GM10266 (cell line): Measurements from ENCODE around the gene ZBTB5.

Source experiments
- DNase-seq: peaks from one replicate; pipeline ENCODE4 v3.0.0; 2012; ENCODE audit errors: extremely low spot score
- CTCF ChIP-seq: IDR thresholded peaks from 2 replicates; pipeline ENCODE4 v1.5.1; 2012; ENCODE audit warnings: mild to moderate bottlenecking, low read depth; ENCODE audit not compliant: control insufficient read depth, insufficient read depth; ENCODE audit errors: missing control alignments

ZBTB5 gene

DNA sequence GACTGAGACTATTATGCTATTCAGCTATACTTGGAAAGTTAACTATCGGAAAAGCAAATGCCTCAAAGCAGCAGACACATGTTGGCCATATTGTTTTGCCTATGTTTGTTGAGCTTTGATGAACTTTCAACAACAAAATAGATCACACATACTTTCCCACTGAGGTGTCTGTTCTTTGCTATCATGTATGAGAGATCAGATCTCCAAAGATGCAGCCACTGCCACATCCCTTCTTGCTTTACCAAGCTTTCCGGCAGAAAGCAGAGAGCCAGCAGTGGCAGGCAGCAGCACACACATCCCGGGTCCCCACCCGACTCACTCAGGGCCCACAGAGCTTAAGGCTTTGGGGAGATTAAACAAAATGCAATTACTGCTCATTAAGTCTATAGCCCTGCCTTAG is 18.8 kb downstream of the ZBTB5 start:
- DNase-seq, result no peak
- TF ChIP-seq CTCF, result no peak

- no peak for DNase-seq
- no peak for TF ChIP-seq CTCF
Observed at GRCh38 chr9:37445832-37446231, 19.4 kb downstream of the ZBTB5 start.

- no peak for DNase-seq
- TF ChIP-seq CTCF, result no peak
Observed at GRCh38 chr9:37444890-37445289, 20.4 kb downstream of the ZBTB5 start.

- DNase-seq, result no peak
- TF ChIP-seq CTCF, result no peak
Observed at GRCh38 chr9:37443566-37443965, 21.7 kb downstream of the ZBTB5 start.

DNA sequence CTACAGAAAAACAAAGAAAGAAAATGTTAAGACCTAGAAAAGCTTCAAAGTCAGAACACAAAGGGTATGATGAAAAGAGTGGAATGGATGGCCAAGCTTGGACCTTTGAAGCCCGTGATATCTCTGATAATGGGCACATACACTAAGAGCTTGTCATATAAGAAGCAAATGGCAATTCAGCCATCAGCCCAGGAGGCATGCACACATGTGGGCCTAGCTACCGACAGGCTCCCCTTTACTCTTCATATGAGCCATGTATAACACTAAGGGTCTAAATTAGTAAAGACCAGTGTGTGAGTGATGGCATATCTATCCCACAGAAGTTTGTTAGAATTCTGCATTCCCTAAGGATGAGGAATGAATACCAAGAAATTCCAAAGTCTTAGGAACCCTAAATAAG is 22.7 kb downstream of the ZBTB5 start:
- DNase-seq, result no peak
- TF ChIP-seq CTCF, result no peak

DNA sequence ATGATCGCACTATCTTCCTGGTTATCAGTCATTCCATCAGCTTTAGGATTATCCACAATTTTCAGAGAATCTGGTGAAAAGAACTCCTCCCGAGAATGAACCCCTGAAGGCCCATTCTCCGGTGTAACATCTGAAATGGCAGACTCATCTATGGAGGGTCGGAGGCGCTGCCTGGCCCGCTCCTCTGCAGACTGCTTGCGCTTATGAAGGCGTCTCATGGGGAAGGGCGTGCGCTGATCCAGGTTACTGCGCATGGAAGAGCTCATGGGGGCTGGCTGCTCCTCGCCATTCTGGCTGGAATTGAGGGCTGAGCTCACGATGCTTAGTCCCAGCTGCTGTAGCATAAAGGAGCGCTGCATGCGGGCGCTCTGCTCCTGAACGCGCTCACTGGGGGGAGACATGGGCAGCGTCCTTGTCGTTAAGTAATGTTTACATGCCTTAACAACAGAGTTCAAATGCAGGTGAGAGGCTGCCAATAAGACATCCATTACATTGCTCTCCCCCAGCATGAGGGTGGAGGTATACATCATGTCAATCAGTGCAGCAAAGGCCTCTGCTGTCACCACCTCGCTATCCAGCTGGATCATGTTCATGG is 23.4 kb downstream of the ZBTB5 start:
- no peak for DNase-seq
- TF ChIP-seq CTCF, result no peak

GRCh38 chr9:37438359-37438758 is 26.9 kb downstream of the ZBTB5 start:
- TF ChIP-seq CTCF, result no peak
- no peak for DNase-seq
